ENCODE results near the gene SELENON. TPM values are rescaled to one million over a fixed set of nuclear protein-coding genes. Genes with fewer than 3 reads are reported as not detected.

SELENON gene
- total and polyA plus RNA-seq, 10 of the 15 experiments (the other 5 are each of a cell fraction or from before 2014, with no cell fraction given) = 0.07 to 5.1 (median 0.80) TPM

DNA sequence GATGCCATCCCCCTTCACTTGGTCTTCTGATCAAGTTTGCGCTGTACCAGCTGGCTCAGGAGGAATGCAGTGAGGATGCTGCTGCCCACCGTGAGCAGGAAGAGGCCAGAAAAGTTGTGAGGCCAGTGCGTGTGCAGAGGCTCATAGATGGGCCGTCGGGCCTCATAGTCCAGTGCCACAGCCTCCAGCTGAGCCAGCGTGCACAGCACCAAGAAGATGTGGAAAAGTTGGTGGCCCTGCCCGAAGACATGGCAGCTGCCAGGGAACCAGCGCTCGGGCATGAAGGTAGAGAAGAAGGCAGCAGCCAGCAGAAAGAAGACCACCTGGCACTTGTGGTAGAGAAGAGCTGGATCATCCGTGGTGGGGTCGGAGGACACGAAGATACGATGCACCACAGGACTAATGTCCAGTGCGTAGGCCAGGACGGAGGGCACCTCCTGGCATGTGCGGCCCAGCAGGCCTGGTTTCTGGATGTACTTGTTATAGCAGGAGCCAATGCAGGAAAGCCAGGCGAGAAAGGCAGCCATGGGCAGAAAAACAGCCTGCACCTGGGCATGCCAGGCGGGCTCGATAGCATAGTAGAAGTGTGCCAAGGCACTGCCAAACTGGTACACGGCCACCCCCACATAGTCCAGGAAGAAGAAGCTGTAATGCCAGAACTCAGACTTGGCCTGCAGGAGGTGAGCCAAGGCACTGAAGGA lies 62.9 kb downstream of the SELENON start:
- in situ Hi-C loops (cut with MboI) = no loop called here
- SMC1A ChIA-PET (ENCODE audit: uncharacterized antibody, unreplicated experiment) = interaction anchor here (1.0 kb wide), 1 partner anchor 8 kb away, joined by 4 read pairs; no protein-coding TSS in a partner anchor

More for the DNA sequence above, 62.9 kb downstream of the SELENON start:
- POLR2A ChIA-PET = interaction anchor here (0.6 to 1.2 kb wide), 2 partner anchors 11 to 1024 kb away, joined by 3 to 6 read pairs; no protein-coding TSS in a partner anchor
- DNase-seq (ENCODE audit: low read depth, low spot score) = no peak
- H3K27ac ChIP-seq (ENCODE audit: control insufficient read depth, insufficient read depth) = no peak overlapping the region
- no peaks in the 10 kb centered on the region for H4K20me1 ChIP-seq (ENCODE audit: control insufficient read depth, insufficient read depth)
- no peak for ATAC-seq
- RAD21 ChIA-PET (ENCODE audit: unreplicated experiment) = no interaction called here
- H3K4me1 ChIP-seq (ENCODE audit: control insufficient read depth, insufficient read depth, low read length) = peaks cover 8% of the 10 kb centered on the region; the same call in 1 of the 2 replicates
- no peaks in the 10 kb centered on the region for H3K27me3 ChIP-seq (replicated peaks in 1 of 2; ENCODE audit: control insufficient read depth in 2 of 2, insufficient read depth in 2 of 2, low read length in 1 of 2)
- TF ChIP-seq SMAD1 (IDR thresholded peaks at IDR 0.05; ENCODE audit: low read depth, partially characterized antibody) (no peak), ATF3 (IDR thresholded peaks at IDR 0.05; ENCODE audit: borderline replicate concordance, extremely low read depth, low read depth, low read length) (no peak), ZNF274 (IDR thresholded peaks at IDR 0.05; ENCODE audit: insufficient read depth, insufficient read length) (no peak), ATF7 (IDR thresholded peaks at IDR 0.05; ENCODE audit: low read depth) (no peak), NFYA (IDR thresholded peaks at IDR 0.05; ENCODE audit: borderline replicate concordance, low read depth, low read length) (no peak), ETV6 (conservative IDR thresholded peaks at IDR 0.05 in 1 of 2, IDR thresholded peaks at IDR 0.05 in 1 of 2; ENCODE audit: borderline replicate concordance in 1 of 2, low read depth in 1 of 2) (no peak)
- TF ChIP-seq, protein P1, sequence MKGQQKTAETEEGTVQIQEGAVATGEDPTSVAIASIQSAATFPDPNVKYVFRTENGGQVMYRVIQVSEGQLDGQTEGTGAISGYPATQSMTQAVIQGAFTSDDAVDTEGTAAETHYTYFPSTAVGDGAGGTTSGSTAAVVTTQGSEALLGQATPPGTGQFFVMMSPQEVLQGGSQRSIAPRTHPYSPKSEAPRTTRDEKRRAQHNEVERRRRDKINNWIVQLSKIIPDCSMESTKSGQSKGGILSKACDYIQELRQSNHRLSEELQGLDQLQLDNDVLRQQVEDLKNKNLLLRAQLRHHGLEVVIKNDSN (IDR thresholded peaks at IDR 0.05; ENCODE audit: borderline replicate concordance, extremely low read length, insufficient read depth, low read depth, low read length) = no peak
- H3K9me3 ChIP-seq (replicated peaks; ENCODE audit: control insufficient read depth, insufficient read depth, low read length) = no peaks in the 10 kb centered on the region
- H3K4me3 ChIP-seq = no peak overlapping the region
- H2AFZ ChIP-seq (ENCODE audit: control insufficient read depth, low read depth, low read length) = no peak overlapping the region
- no TSS peak for BruUV-seq (replicated peaks)
- no peak for FAIRE-seq
- WGBS (ENCODE audit: insufficient coverage, insufficient replicate concordance, low lambda C conversion rate, missing lambda C conversion rate) = over 99% methylated on average over 20 of the region's 20 CpGs
- H3K36me3 ChIP-seq (ENCODE audit: control insufficient read depth in 2 of 2, insufficient read depth in 2 of 2, low read length in 1 of 2) = no peaks in the 10 kb centered on the region
- H3K79me2 ChIP-seq (ENCODE audit: control insufficient read depth, insufficient read depth, low read length) = peaks cover 15% of the 10 kb centered on the region
- no peak overlapping the region for H3K9ac ChIP-seq (ENCODE audit: control insufficient read depth, insufficient read depth, low read length)
- H3K4me2 ChIP-seq (ENCODE audit: control insufficient read depth, insufficient read depth) = no peak overlapping the region
- intact Hi-C loops (cut with micrococcal nuclease; ENCODE audit: unreplicated experiment) = no loop called here
- CTCF ChIA-PET = interaction anchor here (0.9 to 1.3 kb wide), 3 partner anchors 32 to 135 kb away, joined by 3 read pairs; partner anchors contain the start of gene PAFAH2

Measured in GM12878 (cell line).